Peyer's patch (tissue), 4 donors: Measurements from ENCODE around the gene S100A3.

Experiments used
- CTCF ChIP-seq, 6 experiments: fragments of 450-650 bp in 4 of 6; fragments of 200-600 bp in 2 of 6; sonication (generic) in 1 of 6; IDR thresholded peaks; one replicate each; pipeline ENCODE4 v1.5.1; 2017 to 2019; ENCODE audit warnings: antibody characterized with exemption in 6 of 6, mild to moderate bottlenecking in 3 of 6, moderate library complexity in 1 of 6
- POLR2A ChIP-seq, 2 donors: fragments of 450-650 bp; IDR thresholded peaks; one replicate each; pipeline ENCODE4 v1.5.1; 2017; ENCODE audit warnings: antibody characterized with exemption in 2 of 2, mild to moderate bottlenecking in 2 of 2, moderate library complexity in 2 of 2

DNA sequence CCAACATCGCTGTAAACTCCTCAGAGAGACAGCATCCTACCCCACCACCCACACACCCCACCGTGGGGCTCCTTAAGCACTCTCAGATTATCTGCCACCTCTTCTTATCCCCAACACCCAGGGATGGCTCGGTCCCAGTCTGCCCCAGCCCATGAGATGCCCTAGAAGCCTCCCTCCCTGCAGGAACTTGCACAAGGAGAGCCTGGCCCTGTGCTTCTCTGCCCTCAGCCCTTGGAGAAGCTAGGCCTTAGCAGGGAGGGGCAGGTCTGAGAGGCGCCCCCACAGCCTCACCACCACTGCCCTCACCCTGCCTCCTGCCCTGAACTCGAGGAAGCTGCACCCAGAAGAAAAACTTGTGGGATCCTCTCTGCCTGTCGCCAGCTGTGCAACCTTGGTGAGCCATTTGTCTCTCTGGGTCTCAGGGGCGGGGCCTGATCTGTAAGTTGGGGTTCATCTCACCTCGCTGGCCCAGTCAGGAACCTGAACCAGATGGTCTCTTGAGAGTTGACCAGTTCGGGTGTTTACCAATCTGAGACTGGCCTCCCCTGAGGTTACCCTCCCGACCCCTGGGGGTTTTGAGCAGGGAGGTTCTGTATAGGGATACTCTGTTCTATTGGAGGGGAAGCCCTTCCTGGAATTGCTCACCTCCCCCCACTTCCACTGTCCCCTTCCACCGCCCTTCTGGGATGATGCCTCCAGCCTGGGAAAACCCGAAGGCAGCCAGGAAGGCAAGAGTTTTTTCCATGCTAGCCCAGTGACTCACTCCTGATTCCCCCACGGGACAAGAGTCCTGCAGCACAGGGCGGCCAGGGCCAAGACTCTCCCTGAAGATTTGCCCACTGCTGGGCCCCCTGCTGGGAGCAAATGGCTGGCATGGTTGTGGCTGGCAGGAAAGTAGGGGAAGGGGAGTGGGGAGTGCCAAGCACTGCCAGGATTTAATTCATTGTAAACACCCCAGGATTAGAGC lies at the start of gene S100A3:
- TF ChIP-seq POLR2A (IDR thresholded peaks at IDR 0.05) (no peak), CTCF (IDR thresholded peaks at IDR 0.05) (no peak)
